Ascending aorta (tissue), 2 donors: ENCODE data around the gene LITAF. TPM values are rescaled to one million over a fixed set of nuclear protein-coding genes. Genes with fewer than 3 reads are reported as not detected.

Experiments
- DNase-seq, 2 donors: peaks; one replicate each; pipeline ENCODE4 v3.0.0-alpha.2; 2019; ENCODE audit warnings: low spot score in 2 of 2
- H3K27ac ChIP-seq, 2 donors: fragments of 200-600 bp; sonication (generic); one replicate each; pipeline ENCODE4 v1.5.1; 2016 to 2017; ENCODE audit warnings: mild to moderate bottlenecking in 1 of 2
- H3K27me3 ChIP-seq: fragments of 200-600 bp; sonication (generic); one replicate; pipeline ENCODE4 v1.5.1; 2017
- H3K36me3 ChIP-seq, 2 donors: fragments of 200-600 bp; sonication (generic); one replicate each; pipeline ENCODE4 v1.5.1; 2016
- H3K4me1 ChIP-seq, 2 donors: fragments of 200-600 bp; sonication (generic); one replicate each; pipeline ENCODE4 v1.5.1; 2016 to 2017; ENCODE audit warnings: mild to moderate bottlenecking in 1 of 2
- H3K4me3 ChIP-seq, 2 donors: fragments of 200-600 bp; sonication (generic); one replicate each; pipeline ENCODE4 v1.5.1; 2016 to 2017; ENCODE audit warnings: mild to moderate bottlenecking in 1 of 2
- H3K9me3 ChIP-seq, 2 donors: fragments of 200-600 bp; sonication (generic); one replicate each; pipeline ENCODE4 v1.5.1; 2016
- CTCF ChIP-seq, 3 experiments: fragments of 200-600 bp in 2 of 3; fragments of 450-650 bp in 1 of 3; sonication (generic) in 2 of 3; IDR thresholded peaks; one replicate each; pipeline ENCODE4 v1.5.1; 2016 to 2019; ENCODE audit warnings: antibody characterized with exemption in 3 of 3, mild to moderate bottlenecking in 1 of 3, moderate library complexity in 1 of 3
- intact Hi-C: fragments of 100-400 bp; cut with DNase I; formaldehyde crosslinking; loops from one replicate; pipeline ENCODE4 v1.15.1; 2023
- total RNA-seq: library from RNA; depleted of rRNA; stranded (reverse); fragments of >200 nt; gene quantifications from one replicate; pipeline ENCODE4 v1.1.0, GENCODE V29; 2016

LITAF gene
- total RNA-seq, 1 donor from 2014 or later, result 40.7 TPM

- H3K9me3 ChIP-seq, result no peaks in the 10 kb centered on the region
- H3K4me3 ChIP-seq, result peak overlapping the region; percentile 86 to 98
- no peaks in the 10 kb centered on the region for H3K27me3 ChIP-seq
- no peaks in the 10 kb centered on the region for H3K36me3 ChIP-seq
- peak overlapping the region; percentile 98 for H3K27ac ChIP-seq
- peaks cover 3 to 22% of the 10 kb centered on the region in 2 donors for H3K4me1 ChIP-seq
- TF ChIP-seq CTCF (IDR thresholded peaks at IDR 0.05), result peak in 1 of 3 experiments; percentile 32
- DNase-seq, result no peak
- intact Hi-C loops, result loop anchor here (2.0 kb wide), 1 partner anchor 54 kb away; no protein-coding TSS in a partner anchor
These were observed 302 bp downstream of the LITAF start for GRCh38 chr16:11586378-11586855.

GRCh38 chr16:11585460-11586377 lies 1.0 kb downstream of the LITAF start:
- DNase-seq, result peak in 1 of 2 donors; percentile 73
- intact Hi-C loops, result loop anchor here (1.0 to 2.0 kb wide), 2 partner anchors 55 to 88 kb away; no protein-coding TSS in a partner anchor
- H3K4me1 ChIP-seq, result peaks cover 3 to 24% of the 10 kb centered on the region in 2 donors

GRCh38 chr16:11583889-11584565 lies 2.7 kb downstream of the LITAF start:
- H3K9me3 ChIP-seq, result no peaks in the 10 kb centered on the region
- H3K27me3 ChIP-seq, result no peaks in the 10 kb centered on the region
- H3K36me3 ChIP-seq, result no peaks in the 10 kb centered on the region
- H3K27ac ChIP-seq, result peak overlapping the region; percentile 98
- peaks cover 3 to 26% of the 10 kb centered on the region in 2 donors for H3K4me1 ChIP-seq
- peak overlapping the region; percentile 86 to 98 for H3K4me3 ChIP-seq
- no peak for DNase-seq
- intact Hi-C loops, result no loop called here
- no peak for TF ChIP-seq CTCF (IDR thresholded peaks at IDR 0.05)

More at GRCh38 chr16:11585460-11586377, 1.0 kb downstream of the LITAF start:
- H3K27me3 ChIP-seq, result no peaks in the 10 kb centered on the region
- peak overlapping the region; percentile 98 for H3K27ac ChIP-seq
- H3K9me3 ChIP-seq, result no peaks in the 10 kb centered on the region
- TF ChIP-seq CTCF (IDR thresholded peaks at IDR 0.05), result no peak
- H3K36me3 ChIP-seq, result no peaks in the 10 kb centered on the region
- H3K4me3 ChIP-seq, result peak overlapping the region; percentile 86 to 98

GRCh38 chr16:11583166-11583565 lies 3.6 kb downstream of the LITAF start:
- TF ChIP-seq CTCF (IDR thresholded peaks at IDR 0.05), result no peak
- Histone ChIP-seq H3K36me3 (peaks cover 0 to 1% of the 10 kb centered on the region in 2 donors), H3K27me3 (no peaks in the 10 kb centered on the region), H3K27ac (peak overlapping the region; percentile 6 to 98), H3K4me1 (peaks cover 3 to 26% of the 10 kb centered on the region in 2 donors), H3K9me3 (no peaks in the 10 kb centered on the region), H3K4me3 (peak overlapping the region in 1 of 2 donors; percentile 86)
- intact Hi-C loops, result no loop called here
- DNase-seq, result no peak

- H3K9me3 ChIP-seq, result no peaks in the 10 kb centered on the region
- H3K4me1 ChIP-seq, result peaks cover 3 to 27% of the 10 kb centered on the region in 2 donors
- no peaks in the 10 kb centered on the region for H3K27me3 ChIP-seq
- DNase-seq, result no peak
- TF ChIP-seq CTCF (IDR thresholded peaks at IDR 0.05), result no peak
- peak overlapping the region in 1 of 2 donors; percentile 6 for H3K27ac ChIP-seq
- intact Hi-C loops, result no loop called here
- peaks cover 0 to 4% of the 10 kb centered on the region in 2 donors for H3K36me3 ChIP-seq
- H3K4me3 ChIP-seq, result no peak overlapping the region
These were observed 4.4 kb downstream of the LITAF start for GRCh38 chr16:11582157-11582814.
